Kidney (tissue), 14 donors: ENCODE measurements around the gene CLHC1. TPM values are rescaled to one million over a fixed set of nuclear protein-coding genes. Genes with fewer than 3 reads are reported as not detected.

ENCODE experiments used
- DNase-seq, 5 donors: peaks; one replicate each; pipeline ENCODE4 v3.0.0-alpha.2; 2013 to 2020
- FAIRE-seq: peaks from 2 replicates; lab custom pipeline; 2012; peaks lifted over from hg19 to GRCh38; lab: Jason Lieb, UNC
- H3K27ac ChIP-seq, 2 donors: one replicate each; pipeline ENCODE4 v1.7.0; 2013; ENCODE audit warnings: low read depth in 2 of 2, low read length in 2 of 2, inconsistent platforms in 1 of 2
- H3K27me3 ChIP-seq: one replicate; pipeline ENCODE4 v1.7.1; 2013; ENCODE audit warnings: low read length, inconsistent platforms; ENCODE audit not compliant: control insufficient read depth, insufficient read depth
- H3K36me3 ChIP-seq, 3 donors: one replicate each; pipeline versions ENCODE4 v1.7.0 to v1.7.1; 2013; ENCODE audit warnings: low read length in 3 of 3, control low read depth in 1 of 3, inconsistent platforms in 1 of 3; ENCODE audit not compliant: insufficient read depth in 3 of 3, control insufficient read depth in 2 of 3
- H3K4me1 ChIP-seq, 3 donors: one replicate each; pipeline versions ENCODE4 v1.7.0 to v1.7.1; 2013; ENCODE audit warnings: low read length in 3 of 3, inconsistent platforms in 1 of 3, low read depth in 1 of 3; ENCODE audit not compliant: control insufficient read depth in 2 of 3, insufficient read depth in 2 of 3
- H3K4me3 ChIP-seq, 3 donors: one replicate each; pipeline versions ENCODE4 v1.7.0 to v1.8.1; 2013; ENCODE audit warnings: low read length in 3 of 3, control low read depth in 1 of 3, inconsistent platforms in 1 of 3
- H3K9ac ChIP-seq, 3 donors: one replicate each; pipeline versions ENCODE4 v1.7.0 to v1.7.1; 2013; ENCODE audit warnings: low read length in 3 of 3, control low read depth in 1 of 3, inconsistent platforms in 1 of 3
- H3K9me3 ChIP-seq, 3 donors: one replicate each; pipeline versions ENCODE4 v1.7.0 to v1.7.1; 2013; ENCODE audit warnings: low read length in 3 of 3, control low read depth in 1 of 3, inconsistent platforms in 1 of 3; ENCODE audit not compliant: control insufficient read depth in 2 of 3, insufficient read depth in 1 of 3
- CTCF ChIP-seq: IDR thresholded peaks from 3 replicates; pipeline ENCODE4 v1.5.1; 2012; ENCODE audit warnings: mild to moderate bottlenecking, moderate library complexity, borderline replicate concordance; ENCODE audit not compliant: insufficient read depth; ENCODE audit errors: extremely low read depth
- intact Hi-C: fragments of 100-400 bp; cut with DNase I; formaldehyde crosslinking; loops from one replicate; pipeline ENCODE4 v1.11.1; 2022
- polyA plus RNA-seq: library from polyadenylated mRNA; stranded (reverse); fragments of 350-450 nt; fragmentation: Illumina TruSeq; extraction: RNeasy Lipid Tissue Mini Kit (QIAGEN cat#74804); gene quantifications from one replicate; pipeline ENCODE4 v1.2.3, GENCODE V29; 2014; ENCODE audit warnings: low read depth, low replicate concordance; ENCODE audit not compliant: insufficient read depth
- total RNA-seq: library from RNA; stranded (reverse); fragmentation: NEBNext Ultra II Directional; extraction: Animal tissue kit (Norgen Biotek cat#: 25700); gene quantifications from one replicate; pipeline ENCODE4 v1.2.1, GENCODE V29; 2021
- donor health status: control.
- donor health status: control.
- donor health status: control.
- donor health status: control.
- donor health status: control.
- donor health status: DM: yes; HTN: yes; CAD: no.
- donor health status: Normal renal cell carcinoma (clear cell type).

CLHC1 gene
- total and polyA plus RNA-seq, 2 donors from 2014 or later, result 8.3 to 14.0 TPM

- H3K27ac ChIP-seq, result peak overlapping the region; percentile 81 to 91
- peak overlapping the region in 1 of 3 donors; percentile 37 for H3K9ac ChIP-seq
- no peaks in the 10 kb centered on the region for H3K27me3 ChIP-seq
- intact Hi-C loops, result loop anchor here (10.0 kb wide), 2 partner anchors 119 to 149 kb away; no protein-coding TSS in a partner anchor
- no peaks in the 10 kb centered on the region for H3K9me3 ChIP-seq
- H3K4me3 ChIP-seq, result no peak overlapping the region
- TF ChIP-seq CTCF, result no peak
- peak in 3 of 5 donors; percentile 24 to 54 (median 47) for DNase-seq
- no peak for FAIRE-seq
- peaks cover 5 to 37% (median 33%) of the 10 kb centered on the region in 3 donors for H3K4me1 ChIP-seq
- H3K36me3 ChIP-seq, result no peaks in the 10 kb centered on the region
These were observed 68.1 kb downstream of the CLHC1 start for GRCh38 chr2:55163941-55164390.

- Histone ChIP-seq H3K36me3 (no peaks in the 10 kb centered on the region), H3K27me3 (no peaks in the 10 kb centered on the region), H3K4me1 (peaks cover 5 to 38% (median 33%) of the 10 kb centered on the region in 3 donors), H3K27ac (peak overlapping the region; percentile 81 to 91), H3K4me3 (no peak overlapping the region), H3K9me3 (no peaks in the 10 kb centered on the region), H3K9ac (peak overlapping the region in 2 of 3 donors; percentile 2 to 37)
- intact Hi-C loops, result loop anchor here (10.0 kb wide), 2 partner anchors 118 to 148 kb away; no protein-coding TSS in a partner anchor
- peak; percentile 48 to 77 (median 68) for DNase-seq
- no peak for TF ChIP-seq CTCF
- no peak for FAIRE-seq
These were observed 68.8 kb downstream of the CLHC1 start for GRCh38 chr2:55163274-55163721.

GRCh38 chr2:55162284-55163006 is 69.6 kb downstream of the CLHC1 start:
- Histone ChIP-seq H3K9me3 (no peaks in the 10 kb centered on the region), H3K36me3 (no peaks in the 10 kb centered on the region), H3K27ac (peak overlapping the region; percentile 81 to 91), H3K4me3 (no peak overlapping the region), H3K9ac (no peak overlapping the region), H3K4me1 (peaks cover 5 to 37% (median 36%) of the 10 kb centered on the region in 3 donors), H3K27me3 (no peaks in the 10 kb centered on the region)
- DNase-seq (no peak), FAIRE-seq (no peak)
- intact Hi-C loops, result loop anchor here (10.0 kb wide), 2 partner anchors 118 to 148 kb away; no protein-coding TSS in a partner anchor
- no peak for TF ChIP-seq CTCF
